HG02943 (cell line): ENCODE measurements around the gene ARL4D.
A peak's percentile ranks its signal among the peaks of the same experiment; 100 is the strongest.
"Not testable (repeated sequence)": the region's sequence is repeated elsewhere in the genome, so short reads cannot be mapped to it uniquely, and the experiment has no call there.

Experiments used
- ATAC-seq: cut with Tn5 transposase; IDR thresholded peaks from one replicate; pipeline ENCODE4 v1.9.1; 2021; ENCODE audit warnings: mild to moderate bottlenecking, low read depth, moderate library complexity; ENCODE audit not compliant: unreplicated experiment

ARL4D gene, protein sequence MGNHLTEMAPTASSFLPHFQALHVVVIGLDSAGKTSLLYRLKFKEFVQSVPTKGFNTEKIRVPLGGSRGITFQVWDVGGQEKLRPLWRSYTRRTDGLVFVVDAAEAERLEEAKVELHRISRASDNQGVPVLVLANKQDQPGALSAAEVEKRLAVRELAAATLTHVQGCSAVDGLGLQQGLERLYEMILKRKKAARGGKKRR

DNA sequence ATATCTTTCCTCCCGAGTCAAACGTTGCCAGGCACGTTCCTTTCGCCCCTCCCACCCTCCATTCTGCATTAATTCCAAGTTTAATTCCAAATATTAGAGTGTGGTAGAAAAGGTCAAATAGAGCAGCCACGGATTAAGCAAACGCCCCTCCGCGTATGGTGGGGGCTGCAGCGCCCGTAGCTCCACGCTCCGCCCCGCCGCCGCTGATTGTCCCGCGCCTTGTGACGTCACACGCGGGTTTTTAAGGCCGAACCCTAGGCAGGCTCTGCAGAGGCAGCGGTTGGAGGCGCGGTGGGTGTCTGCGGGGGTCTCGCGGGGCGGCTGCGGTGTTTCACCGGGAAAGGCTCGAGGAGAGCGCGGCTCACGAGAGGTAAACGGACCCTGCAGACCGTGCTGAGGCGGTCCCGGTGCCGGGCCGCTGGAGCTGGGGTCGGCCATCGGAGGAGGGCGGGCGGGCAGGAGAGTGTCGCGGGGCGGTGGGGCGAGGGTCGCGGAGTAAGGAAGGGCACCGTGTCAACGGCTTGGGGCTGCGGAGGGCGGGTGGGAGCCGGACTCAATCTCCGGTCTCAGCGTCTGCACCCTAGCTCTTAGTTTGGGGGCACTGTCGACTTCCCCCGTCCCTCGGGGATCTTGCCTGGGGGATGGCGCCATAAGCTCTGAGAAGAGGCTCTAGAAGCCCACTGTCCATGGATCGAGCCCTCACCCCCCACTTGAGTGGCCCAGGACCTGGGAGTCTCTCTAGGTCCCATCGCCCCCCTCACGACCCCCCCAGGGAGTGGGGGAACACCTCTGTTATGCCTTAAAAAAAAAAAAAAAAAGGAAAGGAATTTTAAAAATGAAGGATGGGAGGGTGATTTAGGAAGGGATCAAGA is at the start of gene ARL4D:
Gene ARL4D (plus strand): TSS at position 270 of the 872 bp plus-strand sequence. CDS start 740 bp downstream, outside the sequence.
- no peak for ATAC-seq

DNA sequence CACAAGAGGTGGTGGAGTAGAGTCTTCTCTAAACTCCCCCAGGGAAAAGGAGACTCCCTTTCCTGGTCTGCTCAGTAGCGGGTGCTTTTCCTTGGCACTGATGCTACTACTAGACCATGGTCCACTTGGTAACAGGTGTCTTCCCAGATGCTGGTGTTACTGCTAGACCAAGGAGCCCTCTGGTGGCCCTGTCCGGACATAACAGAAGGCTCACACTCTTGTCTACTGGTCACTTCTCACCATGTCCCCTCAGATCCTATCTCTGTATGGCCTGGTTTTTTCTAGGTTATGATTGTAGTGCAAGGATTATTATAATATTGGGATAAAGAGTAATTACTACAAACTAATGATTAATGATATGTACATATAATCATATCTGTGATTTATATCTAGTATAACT is 49.7 kb upstream of the ARL4D start:
- no peak for ATAC-seq

DNA sequence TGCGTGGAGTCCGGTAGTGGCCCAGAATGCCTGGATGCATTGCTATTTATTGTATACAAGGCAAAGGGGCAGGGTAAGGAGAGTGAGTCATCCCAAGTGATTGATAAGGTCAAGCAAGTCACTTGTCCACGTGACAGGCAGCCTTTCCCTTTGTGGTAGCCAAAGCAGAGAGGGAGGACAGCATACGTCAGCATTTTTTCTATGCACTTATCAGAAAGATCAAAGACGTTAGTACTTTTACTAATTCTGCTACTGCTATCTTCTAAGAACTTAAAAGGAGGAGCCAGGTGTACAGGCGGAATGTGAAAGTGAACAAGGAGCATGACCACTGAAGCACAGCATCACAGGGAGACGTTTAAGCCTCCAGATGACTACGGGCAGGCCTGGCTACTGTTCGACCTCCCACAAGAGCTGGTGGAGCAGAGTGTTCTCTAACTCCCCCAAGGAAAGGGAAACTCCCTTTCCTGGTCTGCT is 47.9 kb upstream of the ARL4D start:
- no peak for ATAC-seq

DNA sequence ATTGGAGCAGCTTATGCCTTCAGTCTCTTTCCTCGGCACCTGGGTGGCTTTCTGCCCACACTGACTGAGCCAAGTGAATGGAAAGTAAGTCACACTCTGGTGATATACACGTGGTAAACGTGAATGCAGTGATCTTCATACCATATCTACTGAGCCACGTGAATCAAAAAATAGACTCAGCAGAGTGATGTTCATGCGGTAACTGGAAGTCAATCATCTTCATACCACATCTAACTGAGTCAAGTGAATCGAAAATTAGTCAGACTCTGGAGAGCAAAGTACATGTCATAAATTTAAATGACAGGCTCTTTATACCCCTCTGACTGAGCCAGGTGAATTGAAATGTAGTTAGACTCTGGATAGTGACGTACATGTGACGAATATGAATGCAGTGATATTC is 47.1 kb upstream of the ARL4D start:
- no peak for ATAC-seq

DNA sequence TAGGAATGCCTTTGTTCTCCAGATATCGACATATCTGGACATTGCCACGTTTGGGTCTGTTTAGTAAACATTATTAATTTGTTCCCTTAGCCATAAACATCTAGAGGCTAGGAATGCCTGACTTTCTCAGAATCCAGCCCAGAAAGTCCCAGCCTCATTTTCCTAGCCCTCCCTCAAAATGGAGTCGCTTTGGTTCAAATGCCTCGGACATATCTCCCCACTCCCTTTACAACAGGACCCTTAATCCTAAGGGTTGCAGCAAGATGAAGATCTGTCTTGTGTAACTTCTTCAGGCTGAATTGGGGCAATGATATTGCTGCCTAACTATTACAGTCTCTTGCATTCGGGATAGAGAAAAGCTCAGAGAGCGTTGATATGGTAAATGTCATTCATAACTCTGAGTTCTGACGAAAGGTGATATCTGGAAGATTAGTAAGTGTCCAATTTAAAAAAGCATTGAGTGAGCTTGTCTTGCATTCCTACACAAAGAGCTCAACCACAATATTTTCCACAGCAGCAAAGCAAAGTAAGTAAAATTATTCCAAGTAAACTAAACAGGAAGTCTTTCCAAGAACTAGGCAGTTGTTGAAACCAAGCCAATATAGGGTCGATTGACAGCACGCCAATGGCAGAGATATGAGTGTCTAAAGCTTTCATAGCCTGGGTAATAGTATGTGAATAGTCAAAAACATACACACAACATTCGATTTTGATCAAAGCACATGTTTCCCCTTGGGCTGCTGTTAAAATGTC is 46.0 kb upstream of the ARL4D start:
- ATAC-seq, result no peak

DNA sequence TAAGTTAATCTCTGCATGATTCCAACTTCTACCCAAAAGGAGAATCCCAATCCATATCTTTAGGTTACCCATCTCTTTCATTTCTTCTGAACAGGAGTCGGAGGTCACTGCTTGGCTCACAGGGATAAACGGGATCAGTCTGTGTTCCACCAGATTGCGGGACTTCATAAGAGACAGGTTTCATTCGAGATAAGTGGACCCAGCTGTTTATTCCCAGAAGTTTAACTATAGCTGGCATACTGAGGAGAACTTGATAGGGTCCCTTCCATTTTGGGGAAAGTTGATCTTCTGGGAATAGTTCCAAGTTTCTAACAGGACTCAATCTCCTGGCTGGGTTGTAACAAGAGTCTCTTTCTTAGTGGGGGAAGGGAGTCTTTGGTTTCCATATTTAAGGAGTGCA is 45.4 kb upstream of the ARL4D start:
- no peak for ATAC-seq

DNA sequence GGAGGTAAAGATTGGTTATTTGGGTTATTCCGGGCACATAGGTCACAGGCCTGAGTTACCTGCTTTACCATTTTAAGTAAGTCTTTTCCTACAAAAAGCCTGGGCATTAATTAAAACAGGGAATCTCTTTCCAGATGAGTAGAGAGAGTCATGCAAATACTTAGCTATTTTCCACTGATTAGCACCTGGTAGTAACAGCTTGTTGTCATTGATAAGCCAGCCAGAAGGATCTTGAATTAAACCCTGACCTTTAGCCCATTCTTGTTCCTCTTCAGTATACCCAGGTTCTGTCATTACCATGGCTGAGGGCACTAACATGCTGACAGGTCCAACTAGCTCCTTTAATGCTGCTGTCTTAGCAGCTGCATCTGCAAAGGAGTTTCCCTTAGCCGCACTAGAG is 44.4 kb upstream of the ARL4D start:
- ATAC-seq, result no peak

DNA sequence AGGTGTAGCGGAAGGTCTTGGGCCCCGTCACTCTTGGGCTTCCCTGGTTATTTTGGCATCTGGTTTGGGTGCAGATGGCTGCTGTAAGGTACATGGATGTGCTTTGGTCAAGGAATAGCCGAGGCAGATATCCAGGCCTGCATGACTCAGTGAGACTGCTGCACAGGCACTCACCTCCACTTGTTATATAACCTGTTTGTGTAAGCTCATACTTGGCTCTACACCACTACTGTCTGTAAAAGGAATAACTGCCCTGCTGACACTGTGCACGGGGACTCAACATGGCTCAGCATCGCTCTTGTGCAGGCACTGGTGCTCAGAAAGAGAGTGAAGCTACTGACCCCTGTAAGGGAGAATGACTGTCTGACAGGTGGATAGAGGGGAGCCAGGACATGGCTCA is 42.3 kb upstream of the ARL4D start:
- ATAC-seq, result no peak

DNA sequence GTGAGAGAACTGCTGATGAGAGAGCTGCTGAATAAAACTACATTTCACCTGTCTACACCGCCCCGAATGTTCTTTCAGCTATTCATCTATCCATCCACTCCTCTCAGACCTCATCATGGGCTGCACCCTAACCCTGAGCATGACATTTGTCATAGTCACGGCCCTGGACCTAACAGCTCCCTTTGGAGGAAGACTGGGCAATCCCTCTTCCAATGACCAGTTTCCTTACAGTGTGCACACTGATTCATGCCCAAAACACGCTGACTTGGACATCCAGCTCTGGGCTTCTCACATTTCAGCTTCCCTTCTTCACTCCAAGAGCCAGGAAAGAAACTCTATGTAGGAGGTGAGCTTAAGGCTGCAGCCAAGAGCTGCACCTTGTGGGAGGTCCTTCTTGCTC is 41.8 kb upstream of the ARL4D start:
- ATAC-seq, result no peak

DNA sequence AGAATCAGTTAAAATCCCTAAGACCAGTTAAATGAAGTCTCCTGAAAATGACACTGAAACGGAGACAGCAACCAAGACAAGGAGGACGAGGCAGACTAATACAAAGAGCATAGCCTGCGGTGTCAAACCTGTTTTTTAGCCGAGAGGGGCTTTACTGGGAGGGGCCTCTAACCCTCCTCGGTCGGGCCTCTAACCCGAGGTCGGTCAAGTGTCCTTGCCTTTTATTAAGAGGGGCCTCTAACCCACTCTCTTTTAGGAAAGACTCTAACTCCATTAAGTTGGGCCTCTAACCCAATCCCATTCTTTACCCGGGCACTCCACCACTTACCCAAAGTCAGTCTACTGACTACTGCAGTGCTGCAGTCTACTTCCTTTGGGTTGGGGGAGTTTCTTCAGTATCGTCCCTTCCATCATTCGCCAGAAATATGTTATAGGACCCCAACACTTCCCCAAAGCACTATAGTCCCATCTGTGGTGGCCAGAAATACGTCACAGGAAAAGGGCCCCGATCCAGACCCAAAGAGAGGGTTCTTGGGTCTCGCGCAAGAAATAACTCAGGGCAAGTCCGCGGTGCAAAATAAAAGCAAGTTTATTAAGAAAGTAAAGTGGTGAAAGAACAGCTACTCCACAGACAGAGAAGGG is 39.2 kb upstream of the ARL4D start:
- no peak for ATAC-seq

DNA sequence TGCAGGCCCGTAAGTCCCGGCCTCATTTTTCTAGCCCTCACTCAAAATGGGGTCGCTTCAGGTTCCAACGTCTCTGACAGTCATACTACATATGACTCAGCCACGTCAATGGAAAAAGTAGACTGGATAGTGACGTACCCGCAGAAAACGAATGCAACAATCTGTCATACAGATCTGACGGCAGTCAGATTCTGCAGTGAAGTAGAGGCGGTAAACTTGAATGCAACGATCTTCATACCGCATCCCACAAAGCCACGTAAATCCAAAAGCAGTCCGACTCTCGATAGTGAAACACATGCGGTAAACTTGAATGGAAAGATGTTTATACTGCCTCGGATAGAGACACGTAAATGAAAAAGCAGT is 38.4 kb upstream of the ARL4D start:
- ATAC-seq, result no peak

DNA sequence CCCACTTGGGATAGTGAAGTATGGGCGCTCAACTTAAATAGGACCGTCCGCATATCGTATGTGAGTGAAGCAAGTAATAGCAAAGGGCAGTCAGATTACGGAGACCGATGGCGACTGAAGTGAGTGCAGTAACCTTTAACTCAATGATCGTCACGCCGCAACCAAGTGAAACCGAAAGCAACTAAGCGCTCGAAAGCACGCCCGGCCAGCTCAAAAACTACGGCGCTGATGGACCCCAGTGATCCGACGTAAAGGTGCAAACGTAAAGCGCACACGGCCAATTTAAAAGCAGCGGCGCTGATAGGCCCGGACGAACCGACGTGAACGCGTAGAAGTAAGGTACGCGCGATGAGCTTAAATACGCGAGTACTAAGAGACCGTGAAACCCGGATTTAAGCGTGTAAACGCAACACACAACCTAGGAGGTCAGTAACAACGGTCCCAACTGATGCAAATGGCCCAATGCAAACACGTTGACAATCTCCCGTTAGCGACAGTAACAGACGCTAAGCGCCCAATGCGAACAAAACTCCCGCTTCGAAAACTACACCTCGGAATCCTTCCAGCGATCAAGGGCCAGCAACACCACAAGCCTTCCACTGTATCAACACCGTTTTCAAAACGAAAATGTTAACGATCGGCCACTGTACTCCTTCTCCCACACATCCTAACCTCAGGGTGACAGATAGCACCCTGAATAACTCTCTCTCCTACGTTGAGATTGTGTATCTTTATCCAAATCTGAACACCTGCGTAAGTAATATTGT is 37.9 kb upstream of the ARL4D start:
- peak; percentile 52 for ATAC-seq

DNA sequence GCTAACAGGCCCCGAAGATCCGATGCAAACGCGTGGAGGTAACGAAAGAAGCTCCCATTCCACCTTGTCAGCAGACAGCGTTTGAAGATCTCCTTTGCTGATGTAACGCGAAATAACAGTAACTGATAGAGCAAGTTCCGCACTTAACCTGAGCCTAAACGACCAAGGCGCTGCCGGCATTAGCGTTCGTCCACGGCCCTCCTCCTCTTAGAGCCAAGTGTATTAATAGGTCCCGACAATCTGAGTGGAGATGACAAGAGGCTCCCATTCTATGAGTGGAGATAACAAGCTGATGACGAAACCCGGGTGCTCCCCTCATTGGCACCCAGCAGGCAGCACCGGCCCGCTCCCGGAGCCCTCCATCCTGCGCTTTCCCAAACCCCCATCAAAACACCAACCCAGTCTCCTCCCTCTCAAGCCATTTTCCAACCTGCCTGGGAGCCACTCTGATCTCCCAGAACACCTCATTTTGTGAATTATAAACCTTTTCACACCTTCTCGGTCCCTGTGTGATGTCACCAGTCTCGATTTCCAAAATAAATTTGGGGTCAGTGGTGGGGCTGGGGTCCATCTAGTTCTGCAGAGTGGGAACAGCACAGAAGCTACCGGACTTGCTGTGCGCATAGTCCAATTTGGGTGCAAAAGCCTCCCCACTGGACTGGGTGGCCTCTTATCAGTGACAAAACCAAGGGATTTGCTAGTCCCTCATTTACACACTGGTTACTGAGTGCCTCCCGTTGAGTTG is 35.4 kb upstream of the ARL4D start:
- ATAC-seq, result no peak

DNA sequence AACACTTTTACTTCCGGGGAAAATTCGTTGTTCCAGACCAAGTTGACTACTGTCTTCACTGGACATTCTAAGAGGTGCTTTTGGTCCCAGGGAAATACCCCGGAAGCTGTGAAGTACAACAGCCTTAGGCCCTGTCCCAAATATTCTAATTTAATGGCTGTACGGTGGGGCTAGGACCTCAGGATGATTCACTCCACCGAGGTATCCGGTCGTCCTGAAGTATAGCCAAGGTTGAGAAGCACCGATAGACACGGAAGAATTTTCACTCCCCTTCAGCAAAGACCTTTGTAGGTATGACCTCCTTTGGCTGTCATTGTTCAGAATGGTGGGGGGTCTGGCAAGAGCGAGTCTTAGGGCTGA is 34.9 kb upstream of the ARL4D start:
- ATAC-seq, result no peak

DNA sequence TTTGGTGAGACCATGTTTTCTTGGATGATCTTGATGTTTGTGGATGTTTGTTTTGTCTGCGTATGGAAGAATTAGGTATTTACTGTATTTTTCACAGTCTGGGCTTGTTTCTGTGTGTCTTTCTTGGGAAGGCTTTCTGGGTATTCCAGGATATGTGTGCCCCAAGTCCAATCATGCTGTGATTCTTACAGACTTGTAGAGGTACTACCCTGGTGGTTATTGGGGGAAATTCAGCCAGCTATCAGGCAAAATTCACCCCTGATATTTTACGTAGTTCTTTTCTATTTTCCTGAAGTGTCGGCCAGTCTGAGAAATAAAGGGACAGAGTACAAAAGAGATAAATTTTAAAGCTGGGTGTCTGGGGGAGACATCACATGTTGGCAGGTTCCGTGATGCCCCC is 33.4 kb upstream of the ARL4D start:
- ATAC-seq, result no peak

DNA sequence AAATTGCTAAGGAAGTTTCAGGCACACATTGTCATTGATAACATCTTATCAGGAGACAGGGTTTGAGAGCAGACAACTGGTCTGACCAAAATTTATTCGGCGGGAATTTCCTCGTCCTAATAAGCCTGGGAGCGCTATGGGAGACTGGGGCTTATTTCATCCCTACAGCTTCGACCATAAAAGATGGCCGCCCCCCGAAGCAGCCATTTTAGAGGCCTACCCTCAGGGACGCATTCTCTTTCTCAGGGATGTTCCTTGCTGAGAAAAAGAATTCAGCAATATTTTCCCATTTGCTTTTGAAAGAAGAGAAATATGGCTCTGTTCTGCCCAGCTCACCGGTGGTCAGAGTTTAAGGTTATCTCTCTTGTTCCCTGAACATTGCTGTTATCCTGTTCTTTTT is 32.9 kb upstream of the ARL4D start:
- not testable (repeated sequence) for ATAC-seq

DNA sequence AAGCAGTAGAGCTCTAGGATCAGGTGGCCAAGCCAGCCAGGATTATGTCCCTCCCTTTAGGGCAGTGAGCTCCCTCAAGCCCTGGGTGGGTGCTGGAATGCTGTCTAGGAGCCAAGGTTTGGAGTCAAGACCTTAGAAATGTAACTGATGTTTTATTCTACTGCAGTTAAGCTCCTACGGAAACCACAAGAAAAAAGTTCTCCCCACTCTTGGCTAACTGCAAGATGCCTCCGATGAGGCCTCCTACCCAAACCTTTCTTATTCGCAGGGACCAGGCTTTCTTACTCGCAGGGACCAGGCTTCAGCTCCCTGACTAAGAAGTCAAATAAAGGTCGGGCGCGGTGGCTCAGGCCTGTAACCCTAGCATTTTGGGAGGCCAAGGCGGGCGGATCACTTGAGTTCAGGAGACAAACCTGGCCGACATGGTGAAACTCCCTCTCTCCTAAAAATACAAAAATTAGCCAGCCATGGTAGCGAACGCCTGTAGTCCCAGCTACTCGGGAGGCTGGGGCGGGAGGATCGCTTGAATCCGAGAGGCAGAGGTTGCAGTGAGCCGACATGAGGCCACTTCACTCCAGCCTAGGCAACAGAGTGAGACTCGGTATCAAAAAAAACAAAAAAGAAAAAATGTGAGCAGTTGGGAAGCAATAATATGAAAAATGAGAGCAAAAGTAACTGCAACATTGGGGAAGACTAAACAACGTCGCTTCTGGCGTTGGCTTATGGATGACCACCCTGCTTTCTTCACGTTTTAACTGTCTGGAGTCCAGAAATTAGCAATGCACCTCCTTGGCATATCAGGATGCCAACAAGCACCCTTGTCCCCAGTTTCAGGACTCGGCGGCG is 31.7 kb upstream of the ARL4D start:
- no peak for ATAC-seq

DNA sequence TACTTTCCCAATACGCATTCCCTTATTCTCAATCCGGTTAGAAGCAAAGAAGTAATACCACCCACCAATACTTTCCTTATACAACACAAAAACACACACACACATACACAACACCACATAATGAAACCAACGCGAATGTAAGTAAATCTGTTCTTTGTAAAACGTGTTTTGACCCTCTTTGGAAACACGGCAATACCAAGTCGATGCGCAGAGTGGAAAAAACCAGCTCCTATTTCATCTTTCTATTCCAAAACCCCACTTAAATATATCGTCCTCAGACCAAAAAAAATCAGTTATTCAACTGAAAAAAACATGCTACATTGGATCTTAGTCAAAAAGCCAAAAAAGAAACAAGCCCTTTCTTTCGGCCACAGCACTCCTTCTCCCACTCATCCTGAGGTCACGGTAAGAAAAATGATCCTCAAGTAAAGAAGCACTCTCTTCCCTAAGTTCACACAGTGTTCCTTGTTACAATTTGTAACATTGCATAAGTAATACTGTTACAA is 31.0 kb upstream of the ARL4D start:
- ATAC-seq, result peak; percentile 33
